Activated CD4-positive, alpha-beta memory T cell treated with anti-CD3 and anti-CD28 coated beads, Interleukin-2, amount 10 ng/mL, durations not matched to agents 7 days and 5 days (primary cell): Measurements from ENCODE around the gene MYO9B. TPM values are rescaled to one million over a fixed set of nuclear protein-coding genes. Genes with fewer than 3 reads are reported as not detected.

ENCODE experiments used
- CTCF ChIA-PET: fragments of 350-600 bp; sonication (Branson Sonifier 250); formaldehyde crosslinking; loops from one replicate; lab custom pipeline; 2021; ENCODE audit warnings: antibody characterized with exemption, inconsistent platforms; lab: Charles Lee
- POLR2A ChIA-PET: fragments of 350-600 bp; sonication (Branson Sonifier 250); formaldehyde crosslinking; loops from one replicate; lab custom pipeline; 2021; ENCODE audit warnings: antibody characterized with exemption; lab: Charles Lee
- DNase-seq: peaks from one replicate; pipeline ENCODE4 v3.0.0-alpha.2; 2020
- H3K27ac Mint-ChIP-seq: one replicate; pipeline ENCODE4 v1.8.0; 2021; ENCODE audit warnings: mild to moderate bottlenecking, mixed read lengths
- H3K27me3 Mint-ChIP-seq: one replicate; pipeline ENCODE4 v1.8.0; 2021; ENCODE audit warnings: mixed read lengths
- H3K36me3 Mint-ChIP-seq: one replicate; pipeline ENCODE4 v1.8.0; 2021; ENCODE audit warnings: low read depth, mixed read lengths
- H3K4me1 Mint-ChIP-seq: one replicate; pipeline ENCODE4 v1.8.0; 2021; ENCODE audit warnings: mixed read lengths
- H3K4me3 Mint-ChIP-seq: one replicate; pipeline ENCODE4 v1.8.0; 2021; ENCODE audit warnings: mild to moderate bottlenecking, mixed read lengths
- H3K9me3 Mint-ChIP-seq: one replicate; pipeline ENCODE4 v1.8.0; 2021; ENCODE audit warnings: mixed read lengths
- total RNA-seq, 2 experiments: library from RNA; stranded (reverse); gene quantifications; one replicate each; pipeline ENCODE4 v1.2.3, GENCODE V29; 2021

The MYO9B gene
- total RNA-seq: 100 to 1,000 TPM; 190 to 203 TPM

GRCh38 chr19:17075035-17075863 lies at the start of gene MYO9B, which contains the start of gene HAUS8:
Gene MYO9B, plus strand, starts transcription at chr19:17075777. Its CDS starts 25,941 bp downstream, at chr19:17101718.
Gene HAUS8, minus strand, starts transcription at chr19:17075452. Its CDS starts 30 bp downstream, at chr19:17075422.
- peak; percentile 100 for DNase-seq
- peaks cover 64% of the 10 kb centered on the region for H3K36me3 Mint-ChIP-seq
- peaks cover 59% of the 10 kb centered on the region for H3K4me1 Mint-ChIP-seq
- peak within 1 kb of the TSS; percentile 99 for H3K4me3 Mint-ChIP-seq
- H3K9me3 Mint-ChIP-seq: no peaks in the 10 kb centered on the region
- H3K27me3 Mint-ChIP-seq: no peaks in the 10 kb centered on the region
- POLR2A ChIA-PET: interaction anchor here (0.7 to 4.0 kb wide), 17 partner anchors 8 to 487 kb away, joined by 3 to 50 read pairs (median 5); partner anchors contain the start of genes BABAM1, DDA1, OCEL1 and USE1
- CTCF ChIA-PET: interaction anchor here (0.6 to 1.2 kb wide), 3 partner anchors 10 to 1206 kb away, joined by 3 read pairs; no protein-coding TSS in a partner anchor
- H3K27ac Mint-ChIP-seq: peak within 1 kb of the TSS; percentile 94

GRCh38 chr19:17025991-17026658 lies 49.5 kb upstream of the MYO9B start:
- peaks cover 16% of the 10 kb centered on the region for H3K9me3 Mint-ChIP-seq
- no peak for DNase-seq
- no peak overlapping the region for H3K27ac Mint-ChIP-seq
- H3K36me3 Mint-ChIP-seq: peaks cover 3% of the 10 kb centered on the region
- CTCF ChIA-PET: no interaction called here
- peaks cover 5% of the 10 kb centered on the region for H3K4me1 Mint-ChIP-seq
- no peak overlapping the region for H3K4me3 Mint-ChIP-seq
- peaks cover 48% of the 10 kb centered on the region for H3K27me3 Mint-ChIP-seq
- POLR2A ChIA-PET: no interaction called here

GRCh38 chr19:17026706-17027534 lies 48.7 kb upstream of the MYO9B start, which contains the start of gene CPAMD8:
Gene CPAMD8, minus strand, starts transcription at chr19:17026810. Its CDS starts 168 bp downstream, at chr19:17026642.
- Mint-ChIP-seq H3K27ac (no peak within 1 kb of the TSS), H3K27me3 (peaks cover 48% of the 10 kb centered on the region), H3K4me1 (peaks cover 5% of the 10 kb centered on the region), H3K4me3 (no peak within 1 kb of the TSS), H3K9me3 (peaks cover 16% of the 10 kb centered on the region), H3K36me3 (peaks cover 3% of the 10 kb centered on the region)
- ChIA-PET CTCF (no interaction called here), POLR2A (no interaction called here)
- no peak for DNase-seq

GRCh38 chr19:17027535-17027975 lies 48.0 kb upstream of the MYO9B start:
- Mint-ChIP-seq H3K4me3 (no peak overlapping the region), H3K4me1 (peaks cover 5% of the 10 kb centered on the region), H3K36me3 (peaks cover 3% of the 10 kb centered on the region), H3K27ac (no peak overlapping the region), H3K27me3 (peaks cover 48% of the 10 kb centered on the region), H3K9me3 (peaks cover 16% of the 10 kb centered on the region)
- no peak for DNase-seq
- ChIA-PET POLR2A (no interaction called here), CTCF (no interaction called here)

GRCh38 chr19:17031741-17032140 lies 43.8 kb upstream of the MYO9B start:
- Mint-ChIP-seq H3K4me3 (no peak overlapping the region), H3K9me3 (no peaks in the 10 kb centered on the region), H3K4me1 (no peaks in the 10 kb centered on the region), H3K27ac (no peak overlapping the region), H3K36me3 (no peaks in the 10 kb centered on the region), H3K27me3 (peaks cover 17% of the 10 kb centered on the region)
- DNase-seq: no peak
- POLR2A ChIA-PET: no interaction called here
- CTCF ChIA-PET: interaction anchor here (0.8 kb wide), 1 partner anchor 132 kb away, joined by 5 read pairs; no protein-coding TSS in a partner anchor

GRCh38 chr19:17035842-17036424 lies 39.6 kb upstream of the MYO9B start:
- Mint-ChIP-seq H3K36me3 (no peaks in the 10 kb centered on the region), H3K9me3 (no peaks in the 10 kb centered on the region), H3K27ac (no peak overlapping the region), H3K27me3 (no peaks in the 10 kb centered on the region), H3K4me3 (no peak overlapping the region), H3K4me1 (no peaks in the 10 kb centered on the region)
- CTCF ChIA-PET: no interaction called here
- DNase-seq: no peak
- POLR2A ChIA-PET: no interaction called here

GRCh38 chr19:17036640-17037039 lies 38.9 kb upstream of the MYO9B start:
- H3K4me1 Mint-ChIP-seq: no peaks in the 10 kb centered on the region
- no peak for DNase-seq
- H3K27me3 Mint-ChIP-seq: no peaks in the 10 kb centered on the region
- CTCF ChIA-PET: no interaction called here
- no peaks in the 10 kb centered on the region for H3K9me3 Mint-ChIP-seq
- no peak overlapping the region for H3K27ac Mint-ChIP-seq
- H3K36me3 Mint-ChIP-seq: no peaks in the 10 kb centered on the region
- no peak overlapping the region for H3K4me3 Mint-ChIP-seq
- POLR2A ChIA-PET: no interaction called here

- H3K9me3 Mint-ChIP-seq: no peaks in the 10 kb centered on the region
- no peak overlapping the region for H3K27ac Mint-ChIP-seq
- CTCF ChIA-PET: no interaction called here
- no peak overlapping the region for H3K4me3 Mint-ChIP-seq
- no peaks in the 10 kb centered on the region for H3K4me1 Mint-ChIP-seq
- POLR2A ChIA-PET: no interaction called here
- no peaks in the 10 kb centered on the region for H3K36me3 Mint-ChIP-seq
- no peaks in the 10 kb centered on the region for H3K27me3 Mint-ChIP-seq
- DNase-seq: no peak
These were observed 38.4 kb upstream of the MYO9B start for GRCh38 chr19:17037184-17037583.

GRCh38 chr19:17037966-17038500 lies 37.5 kb upstream of the MYO9B start:
- H3K27ac Mint-ChIP-seq: no peak overlapping the region
- POLR2A ChIA-PET: no interaction called here
- H3K4me1 Mint-ChIP-seq: no peaks in the 10 kb centered on the region
- no peaks in the 10 kb centered on the region for H3K9me3 Mint-ChIP-seq
- DNase-seq: no peak
- CTCF ChIA-PET: no interaction called here
- no peaks in the 10 kb centered on the region for H3K27me3 Mint-ChIP-seq
- no peaks in the 10 kb centered on the region for H3K36me3 Mint-ChIP-seq
- no peak overlapping the region for H3K4me3 Mint-ChIP-seq

- Mint-ChIP-seq H3K36me3 (no peaks in the 10 kb centered on the region), H3K27me3 (no peaks in the 10 kb centered on the region), H3K9me3 (no peaks in the 10 kb centered on the region), H3K4me3 (no peak overlapping the region), H3K27ac (no peak overlapping the region), H3K4me1 (no peaks in the 10 kb centered on the region)
- POLR2A ChIA-PET: no interaction called here
- no peak for DNase-seq
- CTCF ChIA-PET: no interaction called here
These were observed 33.6 kb upstream of the MYO9B start for GRCh38 chr19:17041976-17042375.

GRCh38 chr19:17043744-17044143 lies 31.8 kb upstream of the MYO9B start:
- peaks cover 7% of the 10 kb centered on the region for H3K36me3 Mint-ChIP-seq
- no peaks in the 10 kb centered on the region for H3K4me1 Mint-ChIP-seq
- no peak overlapping the region for H3K4me3 Mint-ChIP-seq
- no peak for DNase-seq
- no peaks in the 10 kb centered on the region for H3K27me3 Mint-ChIP-seq
- H3K27ac Mint-ChIP-seq: no peak overlapping the region
- H3K9me3 Mint-ChIP-seq: no peaks in the 10 kb centered on the region
- ChIA-PET CTCF (interaction anchor here (1.0 kb wide), 1 partner anchor 104 kb away, joined by 5 read pairs; no protein-coding TSS in a partner anchor), POLR2A (no interaction called here)

- H3K4me1 Mint-ChIP-seq: no peaks in the 10 kb centered on the region
- peaks cover 17% of the 10 kb centered on the region for H3K36me3 Mint-ChIP-seq
- H3K9me3 Mint-ChIP-seq: no peaks in the 10 kb centered on the region
- POLR2A ChIA-PET: no interaction called here
- CTCF ChIA-PET: no interaction called here
- DNase-seq: no peak
- H3K27ac Mint-ChIP-seq: no peak overlapping the region
- no peak overlapping the region for H3K4me3 Mint-ChIP-seq
- H3K27me3 Mint-ChIP-seq: no peaks in the 10 kb centered on the region
These were observed 29.6 kb upstream of the MYO9B start for GRCh38 chr19:17045907-17046502.
